Right ventricle myocardium inferior (tissue), 1 donor: Measurements from ENCODE around the gene UMAD1. TPM values are rescaled to one million over a fixed set of nuclear protein-coding genes. Genes with fewer than 3 reads are reported as not detected.
"Not testable (repeated sequence)": the region's sequence is repeated elsewhere in the genome, so short reads cannot be mapped to it uniquely, and the experiment has no call there.

Experiments used
- ATAC-seq: fragments of 200-7000 bp; cut with Tn5 transposase; one replicate; pipeline ENCODE4 v1.9.1; 2020; ENCODE audit warnings: mild to moderate bottlenecking, moderate library complexity
- DNase-seq: peaks from one replicate; pipeline ENCODE4 v3.0.0; 2021; ENCODE audit errors: missing footprints
- intact Hi-C: fragments of 100-400 bp; cut with DNase I; formaldehyde crosslinking; loops from one replicate; pipeline ENCODE4 v1.11.0; 2022
- total RNA-seq: library from RNA; stranded (reverse); fragmentation: NEBNext Ultra II Directional; extraction: Animal tissue kit (Norgen Biotek cat#: 25700); gene quantifications from one replicate; pipeline ENCODE4 v1.2.1, GENCODE V29; 2021
- donor health status: DM: no; HTN: yes; CAD: no; lungs with severe emphysema.

UMAD1 gene
- total RNA-seq, 1 donor from 2014 or later = 13.3 TPM

DNA sequence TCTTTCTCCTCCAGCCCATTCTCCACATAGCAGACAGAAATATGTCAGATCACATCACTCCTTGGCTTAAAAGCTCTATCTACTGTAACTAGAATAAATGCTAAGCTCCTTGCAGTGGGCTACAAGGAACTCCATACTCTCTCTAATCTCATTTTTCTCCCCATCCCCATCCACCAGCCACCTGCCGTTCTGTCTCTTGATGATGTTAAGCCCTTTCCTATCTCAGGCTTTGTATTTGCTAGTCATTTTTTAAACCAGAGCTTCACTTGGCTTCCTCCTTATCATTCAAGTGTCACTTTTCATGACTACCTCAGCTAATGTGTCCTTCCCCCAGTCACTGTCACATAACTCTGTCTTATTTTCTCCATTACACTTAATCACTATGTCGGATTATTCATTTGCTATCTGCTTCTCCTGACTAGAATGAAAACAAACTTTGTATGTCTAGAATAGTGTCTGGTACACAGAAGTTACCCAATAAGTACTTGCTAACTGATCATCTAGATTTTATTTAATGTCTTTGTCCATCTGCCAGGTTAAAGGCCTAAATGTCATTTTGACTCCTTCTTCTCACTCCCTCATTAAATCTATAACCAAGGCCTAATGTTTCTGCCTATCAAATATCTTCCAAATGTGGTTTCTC lies 165.1 kb downstream of the UMAD1 start:
- peak; percentile 8 for ATAC-seq
- no peak for DNase-seq
- intact Hi-C loops = no loop called here

DNA sequence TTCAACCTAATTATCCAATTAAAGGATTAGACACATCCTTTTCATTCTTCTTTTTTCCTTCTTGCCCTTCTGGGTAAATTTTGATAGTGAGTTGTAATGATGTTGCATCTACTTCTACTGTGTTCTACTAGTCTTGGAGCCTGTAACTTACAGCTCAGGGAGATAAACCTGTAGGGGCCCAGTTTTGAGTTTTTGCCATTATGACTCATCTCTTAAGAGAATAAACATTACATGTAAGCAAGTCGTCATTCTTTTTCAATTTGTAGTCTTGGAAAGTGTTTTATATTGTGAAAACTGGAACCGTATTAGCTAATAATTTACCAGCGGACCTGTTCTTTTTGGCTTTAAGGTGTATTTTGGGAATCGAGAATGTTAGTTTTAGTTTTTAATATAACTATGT lies 167.6 kb downstream of the UMAD1 start:
- DNase-seq = no peak
- intact Hi-C loops = no loop called here
- ATAC-seq = no peak

DNA sequence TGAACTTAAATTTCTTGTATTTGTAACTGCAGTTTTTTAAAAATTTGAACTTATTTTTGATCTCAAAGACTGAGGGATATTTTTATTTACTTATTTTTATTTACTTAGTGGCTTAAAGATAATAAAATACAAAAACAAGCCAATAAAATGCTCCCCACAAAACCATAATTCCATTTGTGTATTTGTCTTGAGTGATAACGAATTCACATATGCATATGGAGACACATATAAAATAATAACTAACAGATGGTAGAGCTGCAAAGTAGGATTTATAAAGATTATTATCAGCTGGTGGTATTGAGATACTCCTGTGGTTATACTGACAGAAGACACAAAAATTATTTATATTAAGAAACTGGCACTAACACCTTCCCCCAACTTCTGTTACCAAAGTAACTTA lies 168.1 kb downstream of the UMAD1 start:
- intact Hi-C loops = no loop called here
- no peak for DNase-seq

DNA sequence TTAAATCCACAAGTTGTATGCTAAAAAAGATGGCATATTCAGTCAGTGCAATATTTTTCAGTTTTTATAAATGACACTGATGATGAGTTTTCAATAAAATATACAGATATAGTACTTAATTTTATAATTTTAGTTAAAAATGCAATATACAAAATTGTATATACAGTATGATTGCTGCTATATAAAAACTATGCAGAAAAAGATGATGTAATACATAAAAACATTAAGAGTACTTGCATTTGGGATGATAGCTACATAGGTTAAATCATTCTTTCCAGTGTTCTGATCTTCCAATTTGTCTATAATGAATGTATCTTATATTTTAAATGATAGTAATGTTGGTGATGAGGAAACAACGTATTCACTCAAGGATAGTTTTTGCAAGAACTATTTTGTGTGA lies 169.8 kb downstream of the UMAD1 start:
- ATAC-seq = no peak
- intact Hi-C loops = no loop called here
- no peak for DNase-seq

More for the DNA sequence above, 168.1 kb downstream of the UMAD1 start:
- ATAC-seq = no peak

DNA sequence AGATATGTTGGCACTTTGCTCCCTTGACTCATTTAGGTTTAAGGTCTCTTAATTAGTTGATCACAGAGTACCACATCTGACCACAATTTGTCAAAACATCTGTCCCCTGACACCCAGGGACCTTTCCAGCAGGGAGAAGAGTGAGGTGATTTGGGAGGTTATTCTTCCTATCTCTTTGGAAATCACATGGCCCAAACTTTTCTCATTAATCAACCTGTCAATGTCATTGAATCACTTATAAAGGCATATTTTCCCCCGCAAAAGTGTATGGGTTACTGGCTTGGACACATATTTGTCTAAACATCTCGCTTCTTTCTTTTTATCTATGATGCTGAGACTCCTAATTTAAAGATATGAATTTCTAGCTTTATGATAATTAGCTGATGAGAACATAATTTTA lies 170.3 kb downstream of the UMAD1 start:
- no peak for DNase-seq
- intact Hi-C loops = no loop called here
- no peak for ATAC-seq

DNA sequence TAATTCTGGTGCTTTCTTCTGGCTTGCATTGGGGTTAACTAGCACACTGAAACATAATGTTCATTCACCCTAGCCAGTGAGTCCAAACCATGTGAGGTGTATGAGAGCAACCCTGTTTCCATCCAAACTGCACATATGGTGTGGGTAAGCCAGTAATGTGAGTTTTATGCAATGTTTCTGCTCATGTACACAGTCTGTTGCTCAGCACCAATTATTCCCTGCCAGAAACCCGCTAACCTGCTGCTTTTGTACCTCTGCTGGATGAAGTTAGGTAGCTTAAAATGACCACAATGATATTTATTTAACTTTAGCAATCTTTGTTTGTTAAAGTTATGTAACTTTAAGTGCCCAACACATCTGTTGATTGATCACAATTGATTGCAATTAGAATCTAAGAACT lies 171.6 kb downstream of the UMAD1 start:
- intact Hi-C loops = no loop called here
- DNase-seq (no peak), ATAC-seq (no peak)

DNA sequence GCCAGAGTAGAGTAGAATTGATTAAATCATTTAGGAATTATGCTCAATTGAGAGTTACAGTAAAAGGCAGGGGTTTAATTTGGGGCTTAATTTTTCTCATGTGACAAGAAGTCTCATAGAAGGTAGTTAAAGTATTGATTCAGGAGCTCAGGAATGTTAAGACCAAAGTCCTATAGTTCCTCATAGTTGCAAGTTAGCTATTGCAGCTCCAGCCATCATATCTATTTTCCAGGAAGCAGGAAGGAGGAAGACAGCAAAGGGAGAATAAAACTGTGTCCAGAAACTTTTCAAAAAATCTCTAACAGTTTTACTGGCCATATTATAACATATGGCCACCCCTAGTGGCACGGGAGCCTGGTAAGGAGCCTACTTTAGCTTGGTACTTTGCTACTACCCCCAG lies 174.8 kb downstream of the UMAD1 start:
- intact Hi-C loops = no loop called here
- no peak for ATAC-seq
- no peak for DNase-seq

DNA sequence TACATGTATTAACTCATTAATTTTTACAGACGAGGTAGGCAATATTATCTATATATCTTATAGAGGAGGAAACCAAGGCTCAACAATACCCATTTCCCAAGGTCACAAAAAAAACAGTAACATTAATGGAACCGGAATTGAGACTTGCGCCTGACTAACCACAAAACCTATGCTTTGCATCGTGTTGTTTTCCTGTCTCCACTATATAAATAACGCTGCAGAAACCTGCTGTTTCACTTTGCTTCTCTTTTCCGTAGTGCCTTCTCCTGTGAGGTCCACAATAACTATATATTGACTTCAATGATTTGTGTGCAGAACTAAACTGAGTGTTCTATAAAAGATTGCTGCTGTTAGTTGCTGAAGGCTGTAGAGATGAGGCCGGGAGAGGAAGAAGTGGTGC lies 175.5 kb downstream of the UMAD1 start:
- intact Hi-C loops = no loop called here
- DNase-seq = no peak
- no peak for ATAC-seq

DNA sequence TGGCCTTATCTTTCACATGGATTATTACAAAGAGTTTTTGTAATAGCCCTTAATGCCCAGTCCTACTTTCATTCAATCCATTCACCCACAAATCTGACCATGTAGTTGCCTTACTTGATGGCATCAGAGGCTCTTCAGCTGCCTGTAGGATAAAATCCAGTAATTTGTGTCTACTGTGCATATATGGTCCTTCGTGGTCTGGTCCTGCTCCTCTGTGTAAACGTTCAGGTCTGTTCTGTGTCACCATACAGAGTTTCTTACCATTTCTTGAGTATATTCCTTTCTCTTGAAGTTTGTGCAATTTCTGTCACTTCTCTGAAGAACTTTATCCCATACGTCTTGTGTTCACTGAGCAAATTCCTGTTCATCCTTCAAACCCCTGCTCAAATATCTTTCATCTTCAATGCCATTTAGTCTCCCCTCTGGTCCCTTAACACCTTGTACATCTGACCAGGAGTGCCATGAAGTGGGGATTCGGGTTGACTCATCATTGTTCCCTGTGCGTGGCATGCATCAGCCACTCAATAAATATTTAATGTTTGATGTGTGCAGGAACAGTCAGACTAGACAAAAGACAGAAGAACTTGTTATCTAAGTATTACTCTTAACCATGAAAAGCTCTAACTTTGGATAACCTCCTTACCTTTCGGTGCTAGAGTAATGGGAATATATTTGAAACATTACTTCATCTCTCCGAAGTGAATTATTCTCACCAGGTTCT lies 176.4 kb downstream of the UMAD1 start:
- DNase-seq (no peak), ATAC-seq (no peak)
- intact Hi-C loops = no loop called here

DNA sequence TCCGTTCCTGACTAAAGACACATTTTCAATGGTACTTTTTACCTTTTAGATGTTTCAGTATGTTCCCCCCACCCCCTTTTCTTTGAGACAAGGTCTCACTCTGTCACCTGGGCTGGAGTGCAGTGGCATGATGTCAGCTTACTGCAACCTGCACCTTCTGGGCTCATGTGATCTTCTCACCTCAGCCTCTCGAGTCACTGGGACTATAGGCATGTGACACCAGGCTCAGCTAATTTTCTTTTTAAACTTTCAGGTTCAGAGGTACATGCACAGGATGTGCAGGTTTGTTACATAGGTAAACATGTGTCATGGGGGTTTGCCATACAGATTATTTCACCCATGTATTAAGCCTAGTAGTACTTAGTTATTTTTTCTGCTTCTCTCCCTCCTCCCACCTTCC lies 177.2 kb downstream of the UMAD1 start:
- DNase-seq (no peak), ATAC-seq (no peak)
- intact Hi-C loops = no loop called here

DNA sequence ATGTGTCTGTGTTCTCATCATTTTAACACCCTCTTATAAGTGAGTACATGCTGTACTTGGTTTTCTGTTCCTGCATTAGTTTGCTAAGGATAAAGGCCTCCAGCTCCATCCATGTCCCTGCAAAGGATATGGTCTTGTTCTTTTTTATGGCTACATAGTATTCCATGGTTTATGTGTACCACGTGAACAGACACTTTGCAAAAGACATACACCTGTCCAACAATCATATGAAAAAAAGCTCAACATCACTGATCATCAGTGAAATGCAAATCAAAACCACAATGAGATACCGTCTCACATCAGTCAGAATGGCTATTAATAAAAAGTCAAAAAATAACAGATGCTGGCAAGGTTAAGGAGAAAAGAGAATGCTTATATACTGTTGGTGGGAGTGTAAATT lies 177.6 kb downstream of the UMAD1 start:
- ATAC-seq, DNase-seq, intact Hi-C loops: not testable (repeated sequence)

DNA sequence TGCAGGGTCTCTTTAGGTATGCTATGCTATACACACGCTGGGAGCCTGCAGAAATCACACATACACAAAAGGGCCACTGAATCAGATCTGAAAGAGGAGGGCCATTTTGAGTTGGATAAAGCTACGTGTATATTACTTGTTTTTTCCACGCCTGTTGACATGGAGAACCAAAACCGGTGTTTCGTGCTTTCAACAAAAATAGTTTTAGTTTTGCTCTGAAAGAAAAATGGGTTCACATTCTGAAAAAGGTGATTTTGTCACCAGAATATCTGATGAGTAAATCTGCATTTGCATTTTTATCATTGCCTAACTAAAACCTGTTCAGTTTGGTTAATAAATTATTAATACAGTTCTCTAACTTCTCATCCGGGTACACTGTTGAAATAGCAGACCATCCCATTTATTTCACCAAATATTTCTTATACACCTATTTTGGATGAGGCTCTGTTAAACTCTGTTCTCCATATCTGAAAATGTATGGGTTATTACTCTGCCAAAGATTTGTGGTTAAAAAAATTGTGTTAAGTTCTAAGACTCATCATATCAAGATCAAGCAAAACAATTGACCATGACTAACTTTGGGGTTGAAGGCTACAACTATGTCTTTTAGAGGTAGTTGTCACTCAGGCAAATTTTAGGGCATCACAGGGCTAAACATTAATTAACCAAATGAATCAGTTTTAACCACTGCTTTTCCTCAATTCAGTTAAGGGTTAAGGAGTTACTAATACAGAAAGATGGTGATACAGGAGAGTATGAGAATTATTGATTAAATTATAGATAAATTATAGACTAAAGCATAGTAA lies 179.1 kb downstream of the UMAD1 start:
- no peak for DNase-seq
- intact Hi-C loops = no loop called here
- no peak for ATAC-seq

DNA sequence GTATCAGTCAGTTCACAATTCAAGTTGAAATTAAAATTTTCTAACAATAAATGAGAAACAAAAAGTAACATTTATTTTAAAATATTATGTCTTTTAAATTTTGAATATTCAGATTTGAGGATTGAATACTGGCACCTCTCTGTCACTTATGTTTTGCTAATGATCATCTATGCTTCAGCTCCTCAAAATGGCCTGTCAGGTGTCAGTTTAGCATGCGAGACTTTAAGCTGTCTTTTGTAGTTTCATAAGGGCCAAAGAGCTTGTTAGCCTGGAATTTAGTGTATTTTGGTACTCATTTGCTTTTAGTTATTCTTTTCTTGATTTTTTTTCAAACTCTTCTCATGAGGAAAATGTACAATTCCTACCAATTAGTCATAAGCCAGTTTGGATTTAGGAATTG lies 179.9 kb downstream of the UMAD1 start:
- ATAC-seq = no peak
- no peak for DNase-seq
- intact Hi-C loops = no loop called here

DNA sequence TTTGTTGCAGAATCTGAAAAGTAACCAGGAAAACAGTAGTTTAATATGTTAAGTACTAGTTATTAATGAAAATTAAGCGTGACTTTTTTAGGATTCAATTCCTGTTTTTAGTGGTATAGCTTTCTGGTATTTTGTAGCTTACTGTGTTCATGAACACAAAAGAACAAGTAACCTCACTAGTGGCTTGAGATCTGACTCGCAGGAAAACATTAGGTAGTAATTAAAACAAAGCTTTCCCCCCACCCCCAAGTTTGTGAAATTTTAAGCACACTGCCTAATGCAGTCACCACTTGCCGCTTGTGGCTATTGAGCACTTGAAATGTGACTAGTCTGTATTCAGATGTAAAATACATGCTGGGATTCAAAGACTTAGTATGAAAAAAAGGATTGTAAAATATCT lies 180.4 kb downstream of the UMAD1 start:
- DNase-seq (no peak), ATAC-seq (no peak)
- intact Hi-C loops = no loop called here

DNA sequence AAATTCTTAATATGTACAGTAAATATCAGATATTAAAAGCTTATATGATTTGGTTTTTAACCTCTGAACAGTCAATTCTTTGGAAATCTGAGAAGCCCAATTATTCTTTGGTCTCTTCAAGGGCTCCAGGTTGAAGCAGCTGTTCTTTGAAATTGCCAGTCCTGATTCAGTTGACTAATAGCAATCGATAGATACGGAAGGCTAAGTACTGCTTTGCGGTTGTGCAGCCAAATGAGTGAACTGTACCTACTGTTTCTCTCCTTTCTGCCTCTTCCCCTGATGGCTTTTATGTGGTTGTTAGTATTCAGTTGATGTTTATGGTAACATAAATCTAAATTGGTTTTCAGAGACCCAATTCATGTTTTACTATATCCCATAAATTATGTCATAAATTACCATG lies 181.0 kb downstream of the UMAD1 start:
- intact Hi-C loops = no loop called here
- DNase-seq (no peak), ATAC-seq (no peak)

DNA sequence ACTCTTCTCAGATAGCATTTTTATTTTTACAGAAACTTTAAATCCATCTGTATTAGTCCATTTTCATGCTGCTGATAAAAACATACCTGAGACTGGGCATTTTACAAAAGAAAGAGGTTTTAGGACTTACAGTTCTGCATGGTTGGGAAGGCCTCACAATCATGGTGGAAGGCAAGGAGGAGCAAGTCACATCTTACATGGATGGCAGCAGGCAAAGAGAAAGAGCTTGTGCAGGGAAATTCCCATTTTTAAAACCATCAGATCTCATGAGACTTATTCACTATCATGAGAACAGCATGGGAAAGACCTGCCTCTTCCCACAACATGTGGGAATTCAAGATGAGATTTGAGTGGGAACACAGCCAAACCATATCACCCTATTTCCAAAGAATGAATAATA lies 184.7 kb downstream of the UMAD1 start:
- intact Hi-C loops, DNase-seq, ATAC-seq: not testable (repeated sequence)

DNA sequence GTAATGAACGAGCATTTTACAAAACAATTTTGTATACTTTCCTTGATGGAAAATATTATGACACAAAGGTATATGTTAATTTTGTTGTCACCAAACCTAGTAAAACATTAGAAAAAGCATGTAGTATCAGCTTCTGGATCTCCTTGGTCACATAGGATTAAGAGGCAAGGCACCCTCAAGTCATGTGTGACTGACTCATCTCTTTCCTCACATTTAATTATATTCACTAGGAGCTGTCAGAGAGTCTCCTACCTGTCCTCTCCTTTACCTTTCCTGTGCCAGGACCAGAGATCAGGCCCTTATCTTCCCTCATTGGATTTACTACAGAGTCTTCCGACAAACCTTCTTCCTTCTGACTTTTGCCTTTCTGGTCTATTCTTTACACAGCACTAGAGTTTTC lies 189.1 kb downstream of the UMAD1 start:
- intact Hi-C loops = no loop called here
- DNase-seq (no peak), ATAC-seq (no peak)

DNA sequence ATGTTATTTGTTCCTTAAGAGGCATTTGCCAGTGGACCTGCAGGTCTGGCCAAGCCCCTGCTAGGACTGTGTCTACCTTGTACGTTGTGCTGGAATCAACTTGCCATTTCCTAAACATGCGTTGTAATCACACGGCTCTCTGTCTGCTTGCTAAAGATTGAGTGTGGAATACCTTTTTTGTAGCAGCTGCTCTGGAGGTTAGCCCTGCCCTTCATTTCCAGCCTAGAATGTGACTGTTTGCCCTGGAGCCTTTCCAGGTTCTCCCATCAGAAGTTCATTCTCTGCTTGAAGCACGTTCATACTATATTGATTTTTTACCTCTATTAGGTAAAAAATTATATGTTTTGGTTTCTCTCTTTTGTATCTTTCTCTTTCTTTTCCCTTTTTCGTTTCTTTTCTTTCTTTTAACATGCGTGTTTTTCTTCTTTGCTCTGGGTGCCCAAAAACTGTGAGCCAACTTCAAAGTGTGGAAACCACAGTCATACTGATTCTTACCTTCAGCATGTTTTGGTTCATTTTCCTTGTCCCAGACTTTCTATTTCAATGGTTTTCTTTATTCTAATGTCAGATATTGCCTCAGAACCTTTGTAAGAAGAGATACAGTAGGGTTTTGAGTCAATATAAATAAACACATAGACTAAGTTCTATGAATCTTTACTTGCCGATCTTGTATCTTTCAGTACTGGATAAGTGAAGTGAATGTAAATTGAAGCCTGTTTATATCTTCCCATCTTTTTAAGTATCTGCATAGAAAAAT lies 189.7 kb downstream of the UMAD1 start:
- intact Hi-C loops = no loop called here
- DNase-seq = no peak
- no peak for ATAC-seq

DNA sequence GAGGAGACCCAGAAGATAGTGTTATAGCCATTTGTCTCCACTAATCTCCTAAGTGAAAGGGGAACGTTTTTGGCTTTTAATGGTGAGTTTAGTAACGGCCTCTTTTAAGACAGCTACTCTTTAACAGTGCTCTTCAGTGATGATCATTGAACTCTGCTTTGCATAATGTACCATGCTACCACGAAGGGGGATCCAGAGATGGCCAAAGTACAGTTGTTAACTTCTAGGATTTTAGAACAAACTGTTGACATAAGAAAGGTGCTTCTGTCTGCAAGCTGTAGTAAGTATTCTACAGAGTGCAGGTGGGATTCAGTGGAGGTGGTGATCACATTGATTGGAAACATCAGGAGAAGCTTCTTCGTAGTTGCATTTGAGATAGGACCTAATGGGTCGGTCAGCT lies 192.0 kb downstream of the UMAD1 start:
- intact Hi-C loops = no loop called here
- DNase-seq = no peak
- no peak for ATAC-seq
